HepG2 (cell line): Measurements from ENCODE around the gene CPNE1. TPM values are rescaled to one million over a fixed set of nuclear protein-coding genes. Genes with fewer than 3 reads are reported as not detected.
A peak's percentile ranks its signal among the peaks of the same experiment; 100 is the strongest.

Experiments used
- AGO2 ChIP-seq: fragments of 200-400 bp; formaldehyde crosslinking; optimal IDR thresholded peaks from 2 replicates; pipeline ENCODE3; 2017; ENCODE audit warnings: mild to moderate bottlenecking, low read depth, low read length, moderate library complexity
- ATF7 ChIP-seq, 2 experiments: fragments of 450-650 bp in 1 of 2; sonication (generic) in 1 of 2; formaldehyde crosslinking in 1 of 2; IDR thresholded peaks; 2 replicates each; pipeline versions ENCODE4 v1.4.0 to v1.6.1; 2016 to 2020; ENCODE audit warnings: antibody characterized with exemption in 1 of 2, mild to moderate bottlenecking in 1 of 2, missing genetic modification reagents in 1 of 2
- BHLHE40 ChIP-seq: IDR thresholded peaks from 2 replicates; pipeline ENCODE4 v1.6.1; 2011; ENCODE audit warnings: low read length, improper control_type of control experiment
- GATA4 ChIP-seq: sonication (generic); IDR thresholded peaks from 2 replicates; pipeline ENCODE4 v1.6.1; 2016; ENCODE audit warnings: antibody characterized with exemption, low read depth, borderline replicate concordance
- HNRNPUL1 ChIP-seq: fragments of 200-400 bp; formaldehyde crosslinking; IDR thresholded peaks from 2 replicates; pipeline ENCODE4 v1.6.1; 2017; ENCODE audit warnings: low read depth, mild to moderate bottlenecking, low read length, moderate library complexity
- KDM5A ChIP-seq: fragments of 200-600 bp; sonication (generic); IDR thresholded peaks from 2 replicates; pipeline ENCODE4 v1.7.0; 2018; ENCODE audit warnings: antibody characterized with exemption, mild to moderate bottlenecking, low read length, borderline replicate concordance
- MIER2 ChIP-seq: IDR thresholded peaks from 2 replicates; pipeline ENCODE4 v1.6.1; 2016; ENCODE audit warnings: missing biosample characterization, missing genetic modification reagents
- NKX3-1 ChIP-seq: sonication (generic); formaldehyde crosslinking; IDR thresholded peaks from 2 replicates; pipeline ENCODE4 v1.5.0; 2020; ENCODE audit warnings: missing genetic modification reagents
- ZFP41 ChIP-seq: sonication (generic); formaldehyde crosslinking; IDR thresholded peaks from 2 replicates; pipeline ENCODE4 v1.4.0; 2020; ENCODE audit warnings: mild to moderate bottlenecking, missing genetic modification reagents, borderline replicate concordance
- ZNF333 ChIP-seq: sonication (generic); formaldehyde crosslinking; IDR thresholded peaks from 2 replicates; pipeline ENCODE4 v1.4.0; 2020; ENCODE audit warnings: mild to moderate bottlenecking, missing genetic modification reagents, borderline replicate concordance
- ZNF546 ChIP-seq: sonication (generic); formaldehyde crosslinking; conservative IDR thresholded peaks from 2 replicates; pipeline ENCODE4 v1.8.1; 2023; ENCODE audit warnings: mild to moderate bottlenecking, missing genetic modification reagents
- polyA plus RNA-seq, 8 experiments: library from polyadenylated mRNA; depleted of rRNA in 3 of 8; stranded (reverse) in 7 of 8; unstranded in 1 of 8; fragments of >200 nt; fragmentation: Illumina TruSeq in 4 of 8; extraction: Trizol in 4 of 8; gene quantifications; 2 replicates each; pipeline versions ENCODE4 v1.2.1 to v1.2.3, GENCODE V29; 2011 to 2016; ENCODE audit warnings: low read depth in 4 of 8, missing spikeins in 1 of 8, mixed read lengths in 1 of 8; ENCODE audit not compliant: insufficient read depth in 1 of 8
- total RNA-seq, 5 experiments: library from RNA; depleted of rRNA; stranded (reverse); fragments of >200 nt; fragmentation: Illumina TruSeq; extraction: Trizol; gene quantifications; 2 replicates each; pipeline ENCODE4 v1.2.3, GENCODE V29; 2016; ENCODE audit warnings: low read depth in 1 of 5
- TF ChIP-seq, protein P1 (sequence below), 2 experiments: sonication (generic) in 1 of 2; formaldehyde crosslinking in 1 of 2; IDR thresholded peaks; 2 replicates each; pipeline versions ENCODE4 v1.4.0 to v1.6.1; 2016 to 2020; ENCODE audit warnings: borderline replicate concordance in 1 of 2, low read depth in 1 of 2, mild to moderate bottlenecking in 1 of 2, missing genetic modification reagents in 1 of 2
- TF ChIP-seq, protein P2 (sequence below): sonication (generic); formaldehyde crosslinking; IDR thresholded peaks from 2 replicates; pipeline ENCODE4 v1.4.0; 2020; ENCODE audit warnings: missing genetic modification reagents
- TF ChIP-seq, protein P3 (sequence below): sonication (generic); formaldehyde crosslinking; IDR thresholded peaks from 2 replicates; pipeline ENCODE4 v1.9.0; 2021; ENCODE audit warnings: mild to moderate bottlenecking, missing genetic modification reagents

CPNE1 gene
- total and polyA plus RNA-seq, 2 of the 13 experiments (the other 11 are each of a cell fraction or from before 2014, with no cell fraction given), result 408 to 431 TPM

DNA sequence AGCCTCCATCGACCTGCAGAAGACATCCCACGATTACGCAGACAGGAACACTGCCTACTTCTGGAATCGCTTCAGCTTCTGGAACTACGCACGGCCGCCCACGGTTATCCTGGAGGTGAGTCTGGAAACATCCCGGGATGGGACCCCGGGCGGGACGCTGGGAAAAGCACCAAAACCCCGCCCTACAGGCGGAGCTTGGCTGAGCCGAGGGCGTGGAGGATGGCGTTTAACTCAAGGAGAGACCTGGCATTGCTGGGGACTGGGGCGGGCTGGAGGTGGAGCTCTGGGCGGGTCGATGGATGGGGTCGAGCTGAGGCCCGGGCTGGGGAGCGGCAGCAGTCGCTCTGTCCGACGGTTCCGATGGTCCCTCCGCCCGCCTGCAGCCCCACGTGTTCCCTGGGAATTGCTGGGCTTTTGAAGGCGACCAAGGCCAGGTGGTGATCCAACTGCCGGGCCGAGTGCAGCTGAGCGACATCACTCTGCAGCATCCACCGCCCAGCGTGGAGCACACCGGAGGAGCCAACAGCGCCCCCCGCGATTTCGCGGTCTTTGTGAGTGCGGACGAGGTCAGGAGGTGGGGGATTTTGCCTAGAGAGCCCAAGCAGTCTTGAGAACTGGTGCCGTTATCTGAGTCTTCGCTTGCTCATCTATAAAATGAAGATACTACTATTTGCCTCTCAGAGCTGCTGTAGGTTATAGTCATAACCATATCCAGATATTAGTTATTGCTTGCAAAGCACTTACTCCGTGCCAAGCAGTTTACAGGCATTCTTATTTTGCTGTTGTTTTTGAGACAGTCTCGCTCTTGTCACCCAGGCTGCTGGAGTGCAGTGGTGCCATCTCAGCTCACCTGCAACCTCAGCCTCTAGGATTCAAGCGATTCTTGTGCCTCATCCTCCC lies 45.3 kb downstream of the CPNE1 start (continued):
- TF ChIP-seq ZNF546 (CRISPR knock-in tag) (0 out of 2 replicates have a peak, but pooled peaks have one; percentile 80), AGO2 (peak; percentile 99), GATA4 (peak; percentile 35; the same call in 1 of the 2 replicates), KDM5A (no peak), ZFP41 (CRISPR knock-in tag) (peak; percentile 68; the same call in 1 of the 2 replicates), MIER2 (no peak), ZNF333 (peak; percentile 100), HNRNPUL1 (0 out of 2 replicates have a peak, but pooled peaks have one; percentile 30), BHLHE40 (peak; percentile 36; the same call in 1 of the 2 replicates), NKX3-1 (CRISPR knock-in tag) (peak; percentile 98), ATF7 (IDR thresholded peaks at IDR 0.05) (no peak), ATF7 (CRISPR knock-in tag; IDR thresholded peaks at IDR 0.05) (peak; percentile 68; the same call in 1 of the 2 replicates)
- TF ChIP-seq, protein P1, sequence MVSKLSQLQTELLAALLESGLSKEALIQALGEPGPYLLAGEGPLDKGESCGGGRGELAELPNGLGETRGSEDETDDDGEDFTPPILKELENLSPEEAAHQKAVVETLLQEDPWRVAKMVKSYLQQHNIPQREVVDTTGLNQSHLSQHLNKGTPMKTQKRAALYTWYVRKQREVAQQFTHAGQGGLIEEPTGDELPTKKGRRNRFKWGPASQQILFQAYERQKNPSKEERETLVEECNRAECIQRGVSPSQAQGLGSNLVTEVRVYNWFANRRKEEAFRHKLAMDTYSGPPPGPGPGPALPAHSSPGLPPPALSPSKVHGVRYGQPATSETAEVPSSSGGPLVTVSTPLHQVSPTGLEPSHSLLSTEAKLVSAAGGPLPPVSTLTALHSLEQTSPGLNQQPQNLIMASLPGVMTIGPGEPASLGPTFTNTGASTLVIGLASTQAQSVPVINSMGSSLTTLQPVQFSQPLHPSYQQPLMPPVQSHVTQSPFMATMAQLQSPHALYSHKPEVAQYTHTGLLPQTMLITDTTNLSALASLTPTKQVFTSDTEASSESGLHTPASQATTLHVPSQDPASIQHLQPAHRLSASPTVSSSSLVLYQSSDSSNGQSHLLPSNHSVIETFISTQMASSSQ (IDR thresholded peaks at IDR 0.05; ENCODE audit: low read depth), result no peak
- TF ChIP-seq, protein P1 (CRISPR knock-in tag; IDR thresholded peaks at IDR 0.05; ENCODE audit: borderline replicate concordance), result peak; percentile 53; the same call in 1 of the 2 replicates
- TF ChIP-seq, protein P2, sequence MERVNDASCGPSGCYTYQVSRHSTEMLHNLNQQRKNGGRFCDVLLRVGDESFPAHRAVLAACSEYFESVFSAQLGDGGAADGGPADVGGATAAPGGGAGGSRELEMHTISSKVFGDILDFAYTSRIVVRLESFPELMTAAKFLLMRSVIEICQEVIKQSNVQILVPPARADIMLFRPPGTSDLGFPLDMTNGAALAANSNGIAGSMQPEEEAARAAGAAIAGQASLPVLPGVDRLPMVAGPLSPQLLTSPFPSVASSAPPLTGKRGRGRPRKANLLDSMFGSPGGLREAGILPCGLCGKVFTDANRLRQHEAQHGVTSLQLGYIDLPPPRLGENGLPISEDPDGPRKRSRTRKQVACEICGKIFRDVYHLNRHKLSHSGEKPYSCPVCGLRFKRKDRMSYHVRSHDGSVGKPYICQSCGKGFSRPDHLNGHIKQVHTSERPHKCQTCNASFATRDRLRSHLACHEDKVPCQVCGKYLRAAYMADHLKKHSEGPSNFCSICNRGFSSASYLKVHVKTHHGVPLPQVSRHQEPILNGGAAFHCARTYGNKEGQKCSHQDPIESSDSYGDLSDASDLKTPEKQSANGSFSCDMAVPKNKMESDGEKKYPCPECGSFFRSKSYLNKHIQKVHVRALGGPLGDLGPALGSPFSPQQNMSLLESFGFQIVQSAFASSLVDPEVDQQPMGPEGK, result peak; percentile 75
- TF ChIP-seq, protein P3, sequence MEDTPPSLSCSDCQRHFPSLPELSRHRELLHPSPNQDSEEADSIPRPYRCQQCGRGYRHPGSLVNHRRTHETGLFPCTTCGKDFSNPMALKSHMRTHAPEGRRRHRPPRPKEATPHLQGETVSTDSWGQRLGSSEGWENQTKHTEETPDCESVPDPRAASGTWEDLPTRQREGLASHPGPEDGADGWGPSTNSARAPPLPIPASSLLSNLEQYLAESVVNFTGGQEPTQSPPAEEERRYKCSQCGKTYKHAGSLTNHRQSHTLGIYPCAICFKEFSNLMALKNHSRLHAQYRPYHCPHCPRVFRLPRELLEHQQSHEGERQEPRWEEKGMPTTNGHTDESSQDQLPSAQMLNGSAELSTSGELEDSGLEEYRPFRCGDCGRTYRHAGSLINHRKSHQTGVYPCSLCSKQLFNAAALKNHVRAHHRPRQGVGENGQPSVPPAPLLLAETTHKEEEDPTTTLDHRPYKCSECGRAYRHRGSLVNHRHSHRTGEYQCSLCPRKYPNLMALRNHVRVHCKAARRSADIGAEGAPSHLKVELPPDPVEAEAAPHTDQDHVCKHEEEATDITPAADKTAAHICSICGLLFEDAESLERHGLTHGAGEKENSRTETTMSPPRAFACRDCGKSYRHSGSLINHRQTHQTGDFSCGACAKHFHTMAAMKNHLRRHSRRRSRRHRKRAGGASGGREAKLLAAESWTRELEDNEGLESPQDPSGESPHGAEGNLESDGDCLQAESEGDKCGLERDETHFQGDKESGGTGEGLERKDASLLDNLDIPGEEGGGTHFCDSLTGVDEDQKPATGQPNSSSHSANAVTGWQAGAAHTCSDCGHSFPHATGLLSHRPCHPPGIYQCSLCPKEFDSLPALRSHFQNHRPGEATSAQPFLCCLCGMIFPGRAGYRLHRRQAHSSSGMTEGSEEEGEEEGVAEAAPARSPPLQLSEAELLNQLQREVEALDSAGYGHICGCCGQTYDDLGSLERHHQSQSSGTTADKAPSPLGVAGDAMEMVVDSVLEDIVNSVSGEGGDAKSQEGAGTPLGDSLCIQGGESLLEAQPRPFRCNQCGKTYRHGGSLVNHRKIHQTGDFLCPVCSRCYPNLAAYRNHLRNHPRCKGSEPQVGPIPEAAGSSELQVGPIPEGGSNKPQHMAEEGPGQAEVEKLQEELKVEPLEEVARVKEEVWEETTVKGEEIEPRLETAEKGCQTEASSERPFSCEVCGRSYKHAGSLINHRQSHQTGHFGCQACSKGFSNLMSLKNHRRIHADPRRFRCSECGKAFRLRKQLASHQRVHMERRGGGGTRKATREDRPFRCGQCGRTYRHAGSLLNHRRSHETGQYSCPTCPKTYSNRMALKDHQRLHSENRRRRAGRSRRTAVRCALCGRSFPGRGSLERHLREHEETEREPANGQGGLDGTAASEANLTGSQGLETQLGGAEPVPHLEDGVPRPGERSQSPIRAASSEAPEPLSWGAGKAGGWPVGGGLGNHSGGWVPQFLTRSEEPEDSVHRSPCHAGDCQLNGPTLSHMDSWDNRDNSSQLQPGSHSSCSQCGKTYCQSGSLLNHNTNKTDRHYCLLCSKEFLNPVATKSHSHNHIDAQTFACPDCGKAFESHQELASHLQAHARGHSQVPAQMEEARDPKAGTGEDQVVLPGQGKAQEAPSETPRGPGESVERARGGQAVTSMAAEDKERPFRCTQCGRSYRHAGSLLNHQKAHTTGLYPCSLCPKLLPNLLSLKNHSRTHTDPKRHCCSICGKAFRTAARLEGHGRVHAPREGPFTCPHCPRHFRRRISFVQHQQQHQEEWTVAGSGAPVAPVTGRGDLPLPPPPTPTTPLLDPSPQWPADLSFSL (CRISPR knock-in tag), result no peak
